Cerebellar nuclear complex (tissue), 1 donor: ENCODE results near the gene PES1.
"Not testable (repeated sequence)": the region's sequence is repeated elsewhere in the genome, so short reads cannot be mapped to it uniquely, and the experiment has no call there.

ENCODE experiments used
- DNase-seq, 2 experiments: peaks; one replicate each; lab custom pipeline; 2025; lab: John Stamatoyannopoulos, UW

Gene PES1

GRCh38 chr22:30607939-30608338 is 16.2 kb upstream of the PES1 start:
- DNase-seq: no peak

- no peak for DNase-seq
These were observed 15.7 kb upstream of the PES1 start for GRCh38 chr22:30607300-30607930.

DNA sequence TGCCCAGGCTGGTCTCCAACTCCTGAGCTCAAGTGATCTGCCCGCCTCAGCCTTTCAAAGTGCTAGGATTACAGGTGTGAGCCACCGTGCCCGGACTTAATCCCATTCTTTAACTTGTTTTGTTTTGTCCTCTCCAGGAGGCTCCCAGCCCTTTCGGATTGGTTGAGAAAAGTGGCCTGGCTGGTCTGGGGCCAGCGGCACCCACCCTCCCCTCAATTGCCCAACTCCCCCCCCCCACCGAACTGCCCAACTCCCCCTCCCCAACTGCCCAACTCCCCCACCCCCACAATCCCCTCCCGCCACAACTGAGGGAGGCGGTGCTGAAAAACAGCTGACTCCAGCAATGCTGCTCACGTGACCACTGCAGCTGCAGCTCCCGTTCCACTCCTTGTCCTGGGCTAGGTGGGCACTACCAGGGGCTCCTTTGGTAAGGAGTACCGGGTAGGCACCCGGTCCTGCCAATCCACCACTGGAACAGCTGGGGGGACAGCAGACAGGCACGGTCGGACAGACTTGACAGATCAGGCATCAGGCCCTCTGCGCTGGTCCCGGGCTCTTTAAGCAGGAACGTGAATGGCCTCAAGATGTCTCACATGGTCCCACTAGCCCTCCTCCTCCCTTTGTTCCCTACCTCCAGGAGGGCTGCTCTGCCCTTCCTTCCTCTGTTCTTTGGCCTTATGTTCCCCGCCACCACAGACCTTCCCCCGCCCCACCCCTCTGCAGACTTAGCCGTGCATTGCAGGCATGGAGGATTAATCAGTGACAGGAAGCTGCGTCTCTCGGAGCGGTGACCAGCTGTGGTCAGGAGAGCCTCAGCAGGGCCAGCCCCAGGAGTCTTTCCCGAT is 15.0 kb upstream of the PES1 start, which contains the start of gene TCN2:
Gene TCN2 (plus strand): TSS at position 720 of the 845 bp plus-strand sequence. CDS start 158 bp downstream, outside the sequence.
- no peak for DNase-seq

DNA sequence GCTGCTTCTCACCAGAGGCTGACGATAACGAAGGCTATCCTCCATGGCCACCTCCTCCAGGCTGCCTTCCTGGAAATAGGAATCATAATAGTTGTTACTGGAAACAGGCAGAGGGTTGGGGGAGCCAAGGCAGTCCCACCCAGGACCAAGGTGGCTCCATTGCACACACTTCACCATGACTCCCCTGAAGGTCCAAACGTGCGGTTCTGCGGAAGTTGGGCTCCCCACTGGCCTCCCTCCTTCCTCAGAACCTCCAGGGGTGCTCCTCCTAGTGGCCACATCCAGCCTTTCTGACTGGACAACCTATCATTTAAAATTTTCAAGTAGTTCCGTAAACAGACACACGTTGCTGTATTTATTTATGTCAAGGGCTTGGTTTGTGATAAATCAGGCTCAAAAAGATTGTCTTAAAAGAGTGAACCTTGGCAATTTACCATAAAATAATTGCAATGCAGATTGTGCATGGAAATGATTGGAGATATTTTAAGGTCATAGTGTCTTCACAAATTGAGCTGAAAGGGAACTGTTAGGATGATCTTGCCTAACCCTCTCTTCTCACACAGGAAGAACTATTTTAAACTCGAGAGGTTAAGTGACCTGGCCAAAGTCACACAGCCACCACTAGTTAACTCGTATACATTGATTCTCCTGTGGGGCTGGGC is 13.9 kb upstream of the PES1 start:
- no peak for DNase-seq

DNA sequence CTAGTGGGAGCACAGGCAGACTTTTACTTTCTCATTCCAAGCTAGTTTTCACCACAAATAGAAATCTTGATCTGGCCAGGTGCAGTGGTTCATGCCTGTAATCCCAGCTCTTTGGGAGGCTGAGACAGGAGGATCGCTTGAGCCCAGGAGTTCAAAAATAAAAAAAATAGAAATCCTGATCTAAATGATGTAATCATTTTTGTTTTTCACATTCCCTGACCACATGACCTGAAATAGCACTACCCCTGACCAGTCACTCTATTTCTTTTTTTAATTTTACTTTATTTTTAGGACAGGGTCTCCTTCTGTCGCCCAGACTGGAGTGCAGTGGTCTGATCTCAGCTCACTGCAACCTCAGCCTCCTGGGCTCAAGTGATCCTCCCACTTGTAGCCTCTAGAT is 13.0 kb upstream of the PES1 start:
- DNase-seq: no peak

GRCh38 chr22:30603801-30604200 is 12.1 kb upstream of the PES1 start:
- DNase-seq: no peak

DNA sequence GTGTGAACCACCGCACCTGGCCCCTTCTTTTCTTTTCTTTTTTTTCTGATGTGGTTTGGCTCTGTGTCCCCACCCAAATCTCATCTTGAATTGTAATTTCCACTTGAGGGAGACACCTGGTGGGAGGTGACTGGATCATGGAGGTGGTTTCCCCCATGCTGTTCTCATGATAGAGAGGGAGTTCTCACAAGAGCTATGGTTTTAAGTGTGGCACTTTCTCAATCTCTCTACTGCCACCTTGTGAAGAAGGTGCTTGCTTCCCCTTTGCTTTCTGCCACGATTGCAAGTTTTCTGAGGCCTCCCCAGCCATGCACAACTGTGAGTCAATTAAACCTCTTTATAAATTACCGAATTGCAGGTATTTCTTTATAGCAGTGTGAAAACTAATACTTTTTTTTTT is 10.3 kb upstream of the PES1 start:
- no peak for DNase-seq

DNA sequence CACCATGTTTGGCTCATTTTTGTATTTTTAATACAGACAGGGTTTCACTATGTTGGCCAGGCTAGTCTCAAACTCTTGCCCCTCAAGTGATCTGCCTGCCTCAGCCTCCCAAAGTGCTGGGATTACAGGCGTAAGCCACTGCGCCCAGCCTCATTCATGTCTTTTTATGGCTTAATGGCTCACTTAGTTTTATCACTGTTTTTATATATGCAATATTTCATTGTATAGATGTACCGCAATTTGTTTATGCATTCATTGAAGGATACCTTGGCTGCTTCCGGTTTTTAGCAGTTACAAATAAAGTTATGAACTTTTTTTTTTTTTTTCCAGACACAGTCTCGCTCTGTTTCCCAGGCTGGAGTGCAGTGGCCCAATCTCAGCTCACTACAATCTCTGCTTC is 9.8 kb upstream of the PES1 start:
- DNase-seq: no peak

GRCh38 chr22:30600921-30601320 is 9.2 kb upstream of the PES1 start:
- no peak for DNase-seq

- no peak for DNase-seq
These were observed 7.3 kb upstream of the PES1 start for GRCh38 chr22:30598986-30599385.

GRCh38 chr22:30596886-30597285 is 5.2 kb upstream of the PES1 start:
- no peak for DNase-seq

GRCh38 chr22:30596199-30596598 is 4.5 kb upstream of the PES1 start:
- no peak for DNase-seq

GRCh38 chr22:30592360-30592713 is 627 bp upstream of the PES1 start:
- DNase-seq: not testable (repeated sequence)

DNA sequence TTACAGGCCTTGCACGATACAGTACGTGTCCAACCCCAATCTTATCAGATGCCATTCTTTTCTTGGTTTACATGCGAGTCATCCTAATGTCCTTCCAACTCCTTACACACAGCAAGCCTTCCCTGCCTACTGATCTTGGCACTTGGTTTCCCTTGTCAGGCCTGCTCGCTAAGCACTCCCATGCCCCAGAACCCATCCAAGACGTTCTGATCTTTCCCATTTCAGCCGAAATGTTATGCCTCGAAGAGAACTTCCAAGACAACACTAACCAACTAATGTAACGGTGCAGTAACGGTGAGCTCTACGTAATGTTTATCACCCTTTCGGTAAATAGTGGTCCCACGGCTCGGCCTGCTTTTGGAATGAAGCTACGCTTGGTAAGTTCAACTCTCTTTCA is 521 bp downstream of the PES1 start:
- no peak for DNase-seq

DNA sequence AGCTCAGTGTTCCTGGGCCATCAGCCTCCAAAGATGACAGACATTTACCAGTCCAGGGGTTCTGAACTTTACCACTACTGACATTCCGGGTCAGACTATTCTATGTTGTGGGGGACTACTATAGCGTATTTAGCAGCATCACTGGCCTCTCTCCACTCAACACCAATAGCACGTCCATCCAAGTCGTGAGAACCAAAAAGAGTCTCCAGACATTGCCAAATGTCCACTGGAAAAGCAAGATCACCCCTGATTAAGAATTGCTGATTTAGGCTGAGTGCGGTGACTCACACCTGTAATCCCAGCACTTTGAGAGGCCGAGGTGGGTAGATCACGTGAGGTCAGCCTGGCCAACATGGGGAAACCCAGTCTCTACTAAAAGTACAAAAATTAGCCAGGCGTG is 5.3 kb downstream of the PES1 start:
- DNase-seq: no peak

- DNase-seq: no peak
These were observed 7.3 kb downstream of the PES1 start for GRCh38 chr22:30584441-30584840.

DNA sequence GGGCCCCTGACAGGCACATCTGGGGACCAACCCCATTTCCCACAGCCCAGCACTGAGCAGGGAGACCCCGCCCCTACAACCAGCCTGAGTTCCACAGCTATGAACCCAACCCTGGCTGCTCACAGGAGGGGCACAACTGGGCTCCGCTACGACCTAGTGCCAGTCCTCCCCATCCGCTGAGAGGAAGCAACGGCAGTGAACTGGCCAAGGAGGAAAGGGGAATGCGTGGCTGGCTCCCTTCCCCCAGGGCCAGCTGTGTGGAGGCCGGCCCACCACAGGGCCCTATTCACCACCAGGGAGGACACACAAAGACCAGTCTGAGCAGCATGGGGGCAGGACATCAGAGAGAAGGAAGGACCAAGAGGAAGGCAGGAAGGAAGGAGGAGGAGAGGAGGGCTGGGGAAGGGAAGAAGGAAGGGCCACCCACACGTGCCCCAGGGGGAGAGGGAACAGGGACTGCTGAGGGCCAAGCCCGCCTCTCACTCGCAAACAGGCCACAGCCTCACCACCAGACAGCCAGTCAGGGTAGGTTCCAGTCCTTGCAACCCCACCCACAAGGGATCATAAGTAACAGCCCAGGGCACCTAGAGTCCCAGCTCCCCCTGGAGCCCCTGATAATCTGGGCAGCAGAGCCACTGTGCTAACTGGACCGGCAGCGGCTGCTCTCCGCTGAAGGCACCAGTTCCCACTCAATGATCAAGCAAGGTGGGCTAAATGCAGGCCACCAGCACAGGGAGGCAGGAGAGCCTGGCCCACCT is 8.7 kb downstream of the PES1 start:
- no peak for DNase-seq

- no peak for DNase-seq
These were observed 9.7 kb downstream of the PES1 start for GRCh38 chr22:30582051-30582450.

DNA sequence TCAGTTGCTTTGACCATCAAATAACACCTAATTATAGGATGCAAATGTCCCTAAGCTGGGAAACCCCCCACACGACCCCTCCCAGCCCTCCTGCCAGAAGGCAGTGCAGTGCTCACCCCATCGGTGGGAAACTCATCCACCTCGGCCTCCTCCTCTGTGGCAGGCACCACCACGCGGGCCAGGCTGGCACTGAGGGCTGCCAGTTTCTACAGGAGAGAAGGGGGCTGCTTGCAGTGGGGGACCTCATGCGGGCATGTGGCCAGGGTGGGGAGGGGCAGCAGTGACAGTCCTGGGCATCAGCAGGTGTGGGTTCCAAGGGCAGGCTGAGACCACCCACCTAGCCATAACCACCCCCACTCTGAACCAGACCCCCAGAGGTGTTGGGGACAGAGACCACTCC is 10.8 kb downstream of the PES1 start:
- DNase-seq: no peak

DNA sequence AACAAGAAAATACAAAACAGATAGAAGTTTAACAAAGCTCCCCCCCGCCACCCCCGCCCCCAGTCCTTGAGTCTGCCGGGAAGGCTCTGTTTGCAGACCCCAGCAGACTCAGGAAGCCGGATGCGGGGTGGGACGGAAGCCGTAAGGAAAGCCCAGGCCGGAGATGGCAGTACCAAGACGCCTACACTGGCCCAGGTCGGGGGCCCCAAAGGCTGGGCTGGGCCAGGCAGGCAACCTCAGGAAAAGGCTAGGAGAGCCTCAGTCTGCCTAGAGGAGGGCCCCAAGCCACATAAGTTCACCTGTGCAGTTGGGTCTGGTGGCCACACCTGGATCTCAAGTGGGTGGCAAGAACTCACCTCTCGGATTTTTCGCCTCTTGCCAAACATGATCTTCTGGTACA is 13.2 kb downstream of the PES1 start:
- DNase-seq: no peak

GRCh38 chr22:30575859-30576258 is 15.9 kb downstream of the PES1 start:
- DNase-seq: no peak

GRCh38 chr22:30574997-30575671 is 16.6 kb downstream of the PES1 start:
- DNase-seq: no peak
